Vagina (tissue), 2 donors: ENCODE measurements around the gene UBASH3B.

ENCODE experiments used
- POLR2A ChIP-seq, 2 donors: fragments of 450-650 bp; IDR thresholded peaks; one replicate each; pipeline ENCODE4 v1.6.1; 2017; ENCODE audit warnings: antibody characterized with exemption in 2 of 2, mild to moderate bottlenecking in 2 of 2, moderate library complexity in 2 of 2
- TF ChIP-seq, protein P1 (sequence below), 3 experiments: fragments of 450-650 bp in 2 of 3; fragments of 200-600 bp in 1 of 3; sonication (generic) in 1 of 3; IDR thresholded peaks; one replicate each; pipeline ENCODE4 v1.5.1; 2017 to 2019; ENCODE audit warnings: antibody characterized with exemption in 3 of 3, mild to moderate bottlenecking in 2 of 3, moderate library complexity in 2 of 3

DNA sequence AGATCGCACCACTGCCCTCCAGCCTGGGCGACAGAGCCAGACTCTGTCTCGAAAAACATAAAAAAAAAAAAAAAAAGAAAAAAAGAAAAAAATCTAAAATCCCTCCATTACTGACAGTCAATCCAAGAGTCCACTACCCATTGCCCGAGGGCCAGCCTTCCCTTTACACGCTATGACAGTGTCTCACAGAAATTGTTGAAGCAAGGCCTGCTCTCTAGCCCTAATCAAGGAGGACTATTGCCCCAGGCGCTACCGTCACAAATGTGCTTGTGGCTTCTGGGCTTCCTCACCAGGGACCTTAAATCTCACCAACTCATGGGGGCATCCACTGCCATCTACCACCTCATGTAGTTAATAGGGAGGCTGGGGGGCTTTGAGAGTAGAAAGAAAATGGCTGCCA lies 49.9 kb downstream of the UBASH3B start:
- TF ChIP-seq, protein P1, sequence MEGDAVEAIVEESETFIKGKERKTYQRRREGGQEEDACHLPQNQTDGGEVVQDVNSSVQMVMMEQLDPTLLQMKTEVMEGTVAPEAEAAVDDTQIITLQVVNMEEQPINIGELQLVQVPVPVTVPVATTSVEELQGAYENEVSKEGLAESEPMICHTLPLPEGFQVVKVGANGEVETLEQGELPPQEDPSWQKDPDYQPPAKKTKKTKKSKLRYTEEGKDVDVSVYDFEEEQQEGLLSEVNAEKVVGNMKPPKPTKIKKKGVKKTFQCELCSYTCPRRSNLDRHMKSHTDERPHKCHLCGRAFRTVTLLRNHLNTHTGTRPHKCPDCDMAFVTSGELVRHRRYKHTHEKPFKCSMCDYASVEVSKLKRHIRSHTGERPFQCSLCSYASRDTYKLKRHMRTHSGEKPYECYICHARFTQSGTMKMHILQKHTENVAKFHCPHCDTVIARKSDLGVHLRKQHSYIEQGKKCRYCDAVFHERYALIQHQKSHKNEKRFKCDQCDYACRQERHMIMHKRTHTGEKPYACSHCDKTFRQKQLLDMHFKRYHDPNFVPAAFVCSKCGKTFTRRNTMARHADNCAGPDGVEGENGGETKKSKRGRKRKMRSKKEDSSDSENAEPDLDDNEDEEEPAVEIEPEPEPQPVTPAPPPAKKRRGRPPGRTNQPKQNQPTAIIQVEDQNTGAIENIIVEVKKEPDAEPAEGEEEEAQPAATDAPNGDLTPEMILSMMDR (IDR thresholded peaks at IDR 0.05): no peak
- TF ChIP-seq POLR2A (IDR thresholded peaks at IDR 0.05): no peak
